Sigmoid colon (tissue), 7 donors: ENCODE measurements around the gene RBFOX2. TPM values are rescaled to one million over a fixed set of nuclear protein-coding genes. Genes with fewer than 3 reads are reported as not detected.
"Not testable (repeated sequence)": the region's sequence is repeated elsewhere in the genome, so short reads cannot be mapped to it uniquely, and the experiment has no call there.

ENCODE experiments used
- DNase-seq: peaks from one replicate; pipeline ENCODE4 v3.0.0-alpha.2; 2019
- H3K27ac ChIP-seq, 4 donors: fragments of 200-600 bp; sonication (generic); one replicate each; pipeline ENCODE4 v1.5.1; 2016 to 2019; ENCODE audit warnings: mild to moderate bottlenecking in 1 of 4
- H3K27me3 ChIP-seq, 3 donors: fragments of 200-600 bp; sonication (generic); one replicate each; pipeline ENCODE4 v1.5.1; 2019; ENCODE audit warnings: mild to moderate bottlenecking in 1 of 3
- H3K36me3 ChIP-seq, 4 donors: fragments of 200-600 bp; sonication (generic); one replicate each; pipeline ENCODE4 v1.5.1; 2016 to 2019
- H3K4me1 ChIP-seq, 4 donors: fragments of 200-600 bp; sonication (generic); one replicate each; pipeline ENCODE4 v1.5.1; 2017 to 2019
- H3K4me3 ChIP-seq, 4 donors: fragments of 200-600 bp; sonication (generic); one replicate each; pipeline ENCODE4 v1.5.1; 2017 to 2019; ENCODE audit warnings: mild to moderate bottlenecking in 2 of 4, moderate library complexity in 1 of 4
- H3K9me3 ChIP-seq, 4 donors: fragments of 200-600 bp in 3 of 4; sonication (generic) in 3 of 4; one replicate each; pipeline versions ENCODE4 v1.5.1 to v1.6.1; 2013 to 2019
- EP300 ChIP-seq, 4 donors: sonication (generic); formaldehyde crosslinking; IDR thresholded peaks; one replicate each; pipeline ENCODE4 v1.6.1; 2017; ENCODE audit warnings: antibody characterized with exemption in 4 of 4
- POLR2A ChIP-seq, 2 donors: fragments of 450-650 bp; IDR thresholded peaks; one replicate each; pipeline ENCODE4 v1.6.1; 2016; ENCODE audit warnings: antibody characterized with exemption in 2 of 2, mild to moderate bottlenecking in 2 of 2, moderate library complexity in 2 of 2
- POLR2AphosphoS5 ChIP-seq, 4 donors: sonication (generic); formaldehyde crosslinking; IDR thresholded peaks; one replicate each; pipeline ENCODE4 v1.6.1; 2017; ENCODE audit warnings: antibody characterized with exemption in 4 of 4
- WGBS, 2 donors: extraction: QIAGEN DNeasy Blood & Tissue Kit; methylation state at CpG; one replicate each; pipeline ENCODE4 v1.1.7; 2013; 5-methylcytosine and 5-hydroxymethylcytosine counted together
- intact Hi-C: fragments of 100-400 bp; cut with DNase I; formaldehyde crosslinking; loops from one replicate; pipeline ENCODE4 v1.15.1; 2023
- polyA plus RNA-seq, 3 donors: library from polyadenylated mRNA; stranded (reverse); fragments of 200-250 nt; gene quantifications; one replicate each; pipeline ENCODE4 v1.2.3, GENCODE V29; 2013
- total RNA-seq, 4 donors: library from RNA; depleted of rRNA; stranded (reverse); fragments of >200 nt; gene quantifications; one replicate each; pipeline ENCODE4 v1.1.0, GENCODE V29; 2016
- TF ChIP-seq, protein P1 (sequence below), 4 experiments: fragments of 450-650 bp in 3 of 4; fragments of 200-600 bp in 1 of 4; IDR thresholded peaks; one replicate each; pipeline ENCODE4 v1.5.1; 2016 to 2019; ENCODE audit warnings: antibody characterized with exemption in 4 of 4, mild to moderate bottlenecking in 3 of 4, moderate library complexity in 2 of 4
- donor health status: healthy with polysubstance abuse.
- donor health status: Bipolar disorder and iron deficiency.
- donor health status: healthy.

RBFOX2 gene
- total and polyA plus RNA-seq, 7 donors, result 11.6 to 164 (median 138) TPM

DNA sequence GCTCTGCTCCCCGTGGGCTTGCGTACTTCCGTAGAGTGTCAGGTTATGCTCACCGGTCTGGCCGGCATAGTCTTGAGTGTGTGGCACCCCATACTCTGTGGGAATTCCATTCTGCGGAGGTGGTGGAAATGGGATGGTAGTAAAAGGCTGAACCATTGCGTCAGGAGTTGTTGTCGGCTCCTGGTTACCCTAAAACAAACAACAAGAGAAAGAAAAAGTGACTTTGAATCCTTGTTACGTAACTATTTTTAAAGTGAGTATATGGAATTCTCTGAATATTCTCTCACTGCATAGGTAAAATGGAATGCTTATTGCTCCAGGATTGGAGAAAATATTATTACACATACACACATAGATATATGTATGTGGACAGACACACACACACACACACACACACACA, 218.8 kb downstream of the RBFOX2 start:
- Histone ChIP-seq H3K27ac (no peak overlapping the region), H3K4me1 (peaks cover 0 to 27% (median 3%) of the 10 kb centered on the region in 4 donors), H3K4me3 (no peak overlapping the region), H3K9me3 (peaks cover 0 to 4% (median 0%) of the 10 kb centered on the region in 4 donors), H3K36me3 (peaks cover 0 to 25% (median 9%) of the 10 kb centered on the region in 4 donors), H3K27me3 (no peaks in the 10 kb centered on the region)
- TF ChIP-seq POLR2AphosphoS5 (IDR thresholded peaks at IDR 0.05), result no peak
- TF ChIP-seq, protein P1, sequence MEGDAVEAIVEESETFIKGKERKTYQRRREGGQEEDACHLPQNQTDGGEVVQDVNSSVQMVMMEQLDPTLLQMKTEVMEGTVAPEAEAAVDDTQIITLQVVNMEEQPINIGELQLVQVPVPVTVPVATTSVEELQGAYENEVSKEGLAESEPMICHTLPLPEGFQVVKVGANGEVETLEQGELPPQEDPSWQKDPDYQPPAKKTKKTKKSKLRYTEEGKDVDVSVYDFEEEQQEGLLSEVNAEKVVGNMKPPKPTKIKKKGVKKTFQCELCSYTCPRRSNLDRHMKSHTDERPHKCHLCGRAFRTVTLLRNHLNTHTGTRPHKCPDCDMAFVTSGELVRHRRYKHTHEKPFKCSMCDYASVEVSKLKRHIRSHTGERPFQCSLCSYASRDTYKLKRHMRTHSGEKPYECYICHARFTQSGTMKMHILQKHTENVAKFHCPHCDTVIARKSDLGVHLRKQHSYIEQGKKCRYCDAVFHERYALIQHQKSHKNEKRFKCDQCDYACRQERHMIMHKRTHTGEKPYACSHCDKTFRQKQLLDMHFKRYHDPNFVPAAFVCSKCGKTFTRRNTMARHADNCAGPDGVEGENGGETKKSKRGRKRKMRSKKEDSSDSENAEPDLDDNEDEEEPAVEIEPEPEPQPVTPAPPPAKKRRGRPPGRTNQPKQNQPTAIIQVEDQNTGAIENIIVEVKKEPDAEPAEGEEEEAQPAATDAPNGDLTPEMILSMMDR (IDR thresholded peaks at IDR 0.05), result no peak
- TF ChIP-seq POLR2A (IDR thresholded peaks at IDR 0.05), result no peak
- no peak for TF ChIP-seq EP300 (IDR thresholded peaks at IDR 0.05)
- WGBS, 2 donors, result 96 to 98% methylated on average over 9 of the region's 9 CpGs
- no peak for DNase-seq
- intact Hi-C loops, result no loop called here

DNA sequence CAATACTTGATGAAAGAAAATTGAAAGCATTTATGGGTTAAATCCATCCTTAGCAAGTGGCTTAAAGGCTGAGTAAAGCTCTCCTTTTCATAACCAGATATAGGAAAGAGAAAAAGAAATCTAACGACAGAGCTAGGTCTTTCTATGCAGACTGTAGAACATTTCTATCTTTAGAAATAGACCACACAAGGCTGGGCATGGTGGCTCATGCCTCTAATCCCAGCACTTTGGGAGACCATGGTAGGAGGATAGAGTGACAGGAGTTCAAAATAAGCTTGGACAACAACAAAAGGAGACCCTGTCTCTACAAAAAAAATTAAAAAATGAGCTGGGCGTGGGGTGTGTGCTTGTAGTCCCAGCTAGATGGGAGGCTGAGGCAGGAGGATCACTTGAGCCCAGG, 220.2 kb downstream of the RBFOX2 start:
- intact Hi-C loops, result no loop called here
- Histone ChIP-seq H3K4me3 (no peak overlapping the region), H3K9me3 (peaks cover 0 to 4% (median 0%) of the 10 kb centered on the region in 4 donors), H3K36me3 (peaks cover 0 to 25% (median 9%) of the 10 kb centered on the region in 4 donors), H3K27ac (no peak overlapping the region), H3K4me1 (peaks cover 0 to 19% (median 2%) of the 10 kb centered on the region in 4 donors), H3K27me3 (no peaks in the 10 kb centered on the region)
- DNase-seq, result no peak
- 80 to 84% methylated on average over 2 of the region's 2 CpGs for WGBS, 2 donors
- no peak for TF ChIP-seq EP300 (IDR thresholded peaks at IDR 0.05)
- no peak for TF ChIP-seq POLR2A (IDR thresholded peaks at IDR 0.05)
- TF ChIP-seq, protein P1 (IDR thresholded peaks at IDR 0.05), result no peak
- no peak for TF ChIP-seq POLR2AphosphoS5 (IDR thresholded peaks at IDR 0.05)

DNA sequence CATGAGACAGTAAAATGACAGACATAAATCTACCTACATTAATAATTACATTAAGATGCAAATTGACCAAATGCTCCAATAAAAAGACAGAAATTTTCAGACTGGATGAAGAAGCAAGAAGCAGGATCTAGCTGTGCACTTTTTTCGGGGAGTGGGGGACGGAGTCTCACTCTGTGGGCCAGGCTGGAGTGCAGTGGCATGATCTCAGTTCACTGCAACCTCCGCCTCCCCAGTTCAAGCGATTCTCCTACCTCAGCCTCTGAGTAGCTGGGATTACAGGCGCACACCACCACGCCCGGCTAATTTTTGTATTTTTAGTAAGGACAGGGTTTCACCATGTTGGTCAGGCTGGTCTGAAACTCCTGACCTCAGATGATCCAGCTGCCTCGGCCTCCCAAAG, 222.0 kb downstream of the RBFOX2 start:
- WGBS, 2 donors, result 95 to 96% methylated on average over 8 of the region's 8 CpGs
- H3K27ac ChIP-seq, H3K27me3 ChIP-seq, H3K9me3 ChIP-seq, H3K4me3 ChIP-seq, DNase-seq, intact Hi-C loops: not testable (repeated sequence)
- Histone ChIP-seq H3K4me1 (peaks cover 0 to 28% (median 7%) of the 10 kb centered on the region in 4 donors), H3K36me3 (peaks cover 0 to 25% (median 9%) of the 10 kb centered on the region in 4 donors)

DNA sequence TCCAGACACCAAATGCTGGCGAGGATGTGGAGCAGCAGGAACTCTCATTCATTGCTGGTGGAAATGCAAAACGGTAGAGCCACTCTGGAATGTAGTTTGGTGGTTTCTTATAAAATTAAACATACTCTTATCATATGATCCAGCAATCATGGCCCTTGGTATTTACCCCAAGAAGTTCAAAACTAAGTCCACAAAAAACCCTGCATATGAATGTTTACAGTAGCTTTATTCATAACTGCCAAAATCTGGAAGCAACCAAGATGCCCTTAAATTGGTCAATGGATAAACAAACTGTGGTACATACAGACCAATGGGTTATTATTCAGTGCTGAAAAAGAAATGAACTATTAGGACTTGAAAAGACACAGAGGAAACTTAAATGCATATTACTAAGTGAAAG, 223.2 kb downstream of the RBFOX2 start:
- 92 to 93% methylated on average over 2 of the region's 2 CpGs for WGBS, 2 donors
- Histone ChIP-seq H3K27me3 (no peaks in the 10 kb centered on the region), H3K36me3 (peaks cover 0 to 25% (median 9%) of the 10 kb centered on the region in 4 donors), H3K4me3 (no peak overlapping the region), H3K4me1 (peaks cover 0 to 40% (median 17%) of the 10 kb centered on the region in 4 donors), H3K9me3 (no peaks in the 10 kb centered on the region), H3K27ac (no peak overlapping the region)
- DNase-seq, result no peak
- intact Hi-C loops, result no loop called here
- TF ChIP-seq POLR2A (IDR thresholded peaks at IDR 0.05) (no peak), EP300 (IDR thresholded peaks at IDR 0.05) (no peak), POLR2AphosphoS5 (IDR thresholded peaks at IDR 0.05) (no peak)
- TF ChIP-seq, protein P1 (IDR thresholded peaks at IDR 0.05), result no peak

DNA sequence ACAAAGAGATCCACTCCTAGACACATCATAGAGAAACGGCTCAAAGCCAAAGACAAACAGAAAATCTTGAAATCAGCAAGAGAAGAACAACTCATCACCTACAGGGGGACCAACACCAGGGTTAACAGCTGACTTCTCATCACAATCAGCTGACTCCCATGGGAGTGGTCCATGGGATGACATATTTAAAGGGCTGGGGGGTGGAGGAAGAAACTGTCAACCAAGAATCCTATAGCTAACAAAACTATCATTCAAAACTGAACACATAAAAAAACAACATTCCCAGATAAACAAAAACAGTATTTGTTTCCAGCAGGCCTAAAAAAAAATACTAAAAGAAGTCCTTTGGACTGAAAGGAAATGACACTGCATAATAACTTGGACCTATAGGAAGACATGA, 224.2 kb downstream of the RBFOX2 start:
- peaks cover 0 to 49% (median 26%) of the 10 kb centered on the region in 4 donors for H3K4me1 ChIP-seq
- 88 to 100% methylated on average over 1 of the region's 1 CpG for WGBS, 2 donors
- H3K4me3 ChIP-seq, result no peak overlapping the region
- DNase-seq, result no peak
- peaks cover 0 to 21% (median 8%) of the 10 kb centered on the region in 4 donors for H3K36me3 ChIP-seq
- intact Hi-C loops, result no loop called here
- no peaks in the 10 kb centered on the region for H3K9me3 ChIP-seq
- no peak overlapping the region for H3K27ac ChIP-seq
- H3K27me3 ChIP-seq, result no peaks in the 10 kb centered on the region
- TF ChIP-seq, protein P1 (IDR thresholded peaks at IDR 0.05), result no peak
- TF ChIP-seq EP300 (IDR thresholded peaks at IDR 0.05), result no peak
- TF ChIP-seq POLR2AphosphoS5 (IDR thresholded peaks at IDR 0.05), result no peak
- no peak for TF ChIP-seq POLR2A (IDR thresholded peaks at IDR 0.05)
